KOPT-K1 (cell line): ENCODE data around the gene FOXE3.
"Not testable (repeated sequence)": the region's sequence is repeated elsewhere in the genome, so short reads cannot be mapped to it uniquely, and the experiment has no call there.

ENCODE experiments used
- H3K27ac ChIP-seq: fragments of 200-600 bp; sonication (generic); 2 replicates; pipeline ENCODE4 v1.5.1; 2016; ENCODE audit warnings: antibody characterized with exemption, mild to moderate bottlenecking, low read depth, low read length; ENCODE audit not compliant: poor library complexity, severe bottlenecking
- H3K36me3 ChIP-seq: fragments of 200-600 bp; sonication (generic); 2 replicates; pipeline ENCODE4 v1.5.1; 2017; ENCODE audit warnings: antibody characterized with exemption, mild to moderate bottlenecking, low read length, moderate library complexity; ENCODE audit not compliant: insufficient read depth
- H3K9me3 ChIP-seq: fragments of 200-600 bp; sonication (generic); 2 replicates; pipeline ENCODE4 v1.5.1; 2017; ENCODE audit warnings: antibody characterized with exemption, low read length, mild to moderate bottlenecking; ENCODE audit not compliant: insufficient read depth, poor library complexity, severe bottlenecking

Gene FOXE3

DNA sequence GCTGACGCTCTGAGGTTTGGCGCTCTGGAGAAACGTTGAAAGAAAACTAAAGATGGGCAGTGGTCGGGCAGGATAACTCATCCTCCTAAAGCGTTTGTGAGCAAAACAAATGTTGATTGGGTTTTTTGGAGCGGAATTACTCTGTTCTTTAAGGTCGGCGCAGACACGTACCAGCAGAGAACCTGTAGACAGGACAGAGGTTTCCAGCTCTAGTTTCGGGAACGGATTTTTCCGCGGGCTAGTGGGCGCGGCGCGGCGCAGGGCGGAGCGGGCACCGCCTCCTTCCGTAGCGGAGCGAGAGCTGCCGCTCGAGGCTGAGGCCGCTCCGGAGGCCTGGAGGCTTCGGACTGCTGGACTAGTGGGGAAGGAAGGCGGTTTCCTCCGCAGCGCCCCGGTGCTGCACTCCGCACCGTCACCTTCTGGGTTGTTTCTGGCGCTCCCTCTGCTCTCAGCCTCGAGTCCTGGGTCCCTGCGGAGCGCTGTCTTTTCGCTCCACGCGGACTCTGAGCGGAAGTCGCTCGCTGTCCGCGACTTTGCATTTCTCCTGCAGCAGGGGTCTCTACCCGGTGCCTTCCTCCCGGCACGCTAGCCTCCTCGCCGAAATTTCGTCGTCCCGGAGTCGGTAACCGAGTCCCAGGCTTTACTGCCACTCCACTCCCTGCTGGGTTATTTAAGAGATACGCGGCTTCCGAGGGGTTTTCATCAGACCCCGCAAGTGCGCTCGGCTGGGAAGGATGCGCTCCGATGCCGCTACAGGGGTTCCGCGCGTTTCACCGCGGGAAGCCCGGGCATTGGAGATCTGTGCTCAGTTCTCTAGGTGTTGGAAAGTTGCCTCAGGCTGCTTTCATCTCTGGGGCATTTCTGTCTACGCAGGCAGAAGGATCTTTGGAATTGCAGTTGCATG, 28.7 kb downstream of the FOXE3 start:
- Histone ChIP-seq H3K27ac (no peak overlapping the region), H3K36me3 (no peaks in the 10 kb centered on the region), H3K9me3 (no peaks in the 10 kb centered on the region)

- Histone ChIP-seq H3K36me3 (no peaks in the 10 kb centered on the region), H3K9me3 (no peaks in the 10 kb centered on the region), H3K27ac (no peak overlapping the region)
These were observed 29.9 kb downstream of the FOXE3 start for GRCh38 chr1:47445823-47446550.

- H3K36me3 ChIP-seq = no peaks in the 10 kb centered on the region
- no peaks in the 10 kb centered on the region for H3K9me3 ChIP-seq
- H3K27ac ChIP-seq = no peak overlapping the region
These were observed 32.6 kb downstream of the FOXE3 start for GRCh38 chr1:47448462-47449222.

DNA sequence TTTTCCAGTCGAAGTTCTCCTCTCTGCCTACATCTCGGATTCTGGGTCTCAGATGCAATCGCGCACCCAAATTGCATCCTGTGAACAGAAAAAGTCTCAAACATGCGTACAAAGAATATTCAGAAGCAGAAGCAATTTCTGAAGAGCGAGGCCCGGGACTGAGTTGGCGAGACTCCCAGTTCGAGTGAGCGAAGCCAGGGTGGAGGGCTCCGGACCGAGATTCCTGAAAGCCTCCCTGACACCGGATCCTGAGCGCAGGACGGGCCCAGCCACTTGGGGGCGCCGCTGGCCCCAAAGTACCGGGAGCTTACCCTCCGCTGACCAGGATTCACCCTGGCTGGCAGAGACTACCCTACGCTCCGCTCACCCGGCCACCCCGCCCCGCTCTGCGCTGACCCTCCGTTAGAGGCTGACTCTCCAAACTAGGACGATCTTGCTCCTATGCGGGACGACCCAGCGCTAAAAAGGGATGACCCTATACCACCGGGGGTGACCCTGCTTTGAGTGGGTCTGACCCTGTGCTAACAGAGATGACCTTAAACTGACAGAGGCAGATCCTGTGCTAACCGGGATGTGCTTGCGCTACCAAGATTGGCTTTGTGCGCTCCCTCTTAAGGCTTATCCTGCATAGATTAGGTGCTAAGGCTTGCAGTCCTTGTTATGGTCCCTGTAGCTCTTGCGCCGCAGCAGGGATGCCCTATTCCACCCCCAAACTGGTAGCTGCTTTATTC, 33.9 kb downstream of the FOXE3 start:
- H3K27ac ChIP-seq = no peak overlapping the region
- H3K36me3 ChIP-seq = no peaks in the 10 kb centered on the region
- no peaks in the 10 kb centered on the region for H3K9me3 ChIP-seq

- Histone ChIP-seq H3K36me3 (no peaks in the 10 kb centered on the region), H3K27ac (no peak overlapping the region), H3K9me3 (no peaks in the 10 kb centered on the region)
These were observed 34.5 kb downstream of the FOXE3 start for GRCh38 chr1:47450606-47451005.

GRCh38 chr1:47452426-47452825, 36.3 kb downstream of the FOXE3 start:
- no peaks in the 10 kb centered on the region for H3K36me3 ChIP-seq
- H3K27ac ChIP-seq = no peak overlapping the region
- no peaks in the 10 kb centered on the region for H3K9me3 ChIP-seq

GRCh38 chr1:47453910-47454309, 37.8 kb downstream of the FOXE3 start:
- not testable (repeated sequence) for H3K27ac ChIP-seq, H3K9me3 ChIP-seq, H3K36me3 ChIP-seq

DNA sequence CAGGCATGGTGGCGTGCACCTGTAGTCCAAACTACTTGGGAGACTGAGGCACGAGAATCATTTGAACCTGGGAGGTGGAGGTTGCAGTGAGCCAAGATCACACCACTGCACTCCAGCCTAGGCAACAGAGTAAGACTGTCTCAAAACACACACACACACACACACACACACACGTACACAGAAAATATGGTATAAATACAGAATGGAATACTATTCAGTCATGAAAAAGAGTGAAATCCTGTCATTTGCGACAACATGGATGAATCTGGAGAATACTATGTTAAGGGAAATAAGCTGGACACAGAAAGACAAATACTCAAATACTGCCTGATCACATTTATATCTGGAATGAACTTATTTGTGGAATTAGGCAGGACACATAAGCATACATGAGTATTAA, 40.2 kb downstream of the FOXE3 start:
- H3K9me3 ChIP-seq = no peaks in the 10 kb centered on the region
- no peaks in the 10 kb centered on the region for H3K36me3 ChIP-seq
- H3K27ac ChIP-seq = no peak overlapping the region

GRCh38 chr1:47457547-47457946, 41.5 kb downstream of the FOXE3 start:
- not testable (repeated sequence) for H3K36me3 ChIP-seq, H3K9me3 ChIP-seq, H3K27ac ChIP-seq

DNA sequence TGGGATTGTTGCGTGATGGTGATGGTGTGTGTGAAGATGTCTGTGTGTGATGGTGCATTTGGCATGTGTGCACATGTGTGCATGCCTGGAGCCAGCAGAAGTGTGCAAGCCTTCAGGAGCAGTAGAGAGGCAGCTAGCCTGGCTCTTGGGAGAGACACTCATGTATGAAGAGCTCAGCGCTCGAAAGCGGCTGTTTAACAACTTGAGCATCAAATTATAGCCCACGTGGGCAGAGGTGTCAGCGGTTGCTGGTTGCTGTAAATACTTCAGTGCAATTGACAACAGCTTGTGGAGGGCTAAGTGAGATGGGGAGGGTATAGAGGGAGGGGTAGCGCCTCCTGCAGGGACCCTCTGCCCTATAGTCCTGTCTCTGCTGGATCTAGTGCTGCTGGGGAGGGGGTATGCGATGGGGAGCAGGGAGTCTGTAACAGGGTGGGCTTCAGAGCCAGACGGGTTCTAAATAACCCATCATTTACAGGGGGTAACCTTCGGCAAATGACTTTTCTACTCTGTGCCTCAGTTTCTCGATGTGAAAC, 43.2 kb downstream of the FOXE3 start:
- no peaks in the 10 kb centered on the region for H3K36me3 ChIP-seq
- H3K9me3 ChIP-seq = no peaks in the 10 kb centered on the region
- H3K27ac ChIP-seq = no peak overlapping the region

GRCh38 chr1:47460040-47460439, 44.0 kb downstream of the FOXE3 start:
- Histone ChIP-seq H3K27ac (no peak overlapping the region), H3K9me3 (no peaks in the 10 kb centered on the region), H3K36me3 (no peaks in the 10 kb centered on the region)

- no peak overlapping the region for H3K27ac ChIP-seq
- no peaks in the 10 kb centered on the region for H3K36me3 ChIP-seq
- H3K9me3 ChIP-seq = no peaks in the 10 kb centered on the region
These were observed 44.4 kb downstream of the FOXE3 start for GRCh38 chr1:47460456-47460855.

GRCh38 chr1:47465605-47466004, 49.5 kb downstream of the FOXE3 start:
- Histone ChIP-seq H3K27ac (no peak overlapping the region), H3K36me3 (no peaks in the 10 kb centered on the region), H3K9me3 (no peaks in the 10 kb centered on the region)
